ENCODE data around the gene DMPK. TPM values are rescaled to one million over a fixed set of nuclear protein-coding genes. Genes with fewer than 3 reads are reported as not detected.

Gene DMPK
- polyA plus RNA-seq, 1 of the 3 experiments (the other 2 are of a cell fraction): 92.2 TPM

GRCh38 chr19:45773384-45773783, 8.9 kb downstream of the DMPK start (continued):
- TF ChIP-seq ZBTB33 (IDR thresholded peaks at IDR 0.05; ENCODE audit: borderline replicate concordance, low read depth) (no peak), MEF2A (IDR thresholded peaks at IDR 0.05; ENCODE audit: borderline replicate concordance, low read depth) (no peak), SIN3A (IDR thresholded peaks at IDR 0.05; ENCODE audit: borderline replicate concordance, low read depth, low read length) (no peak), YY1 (IDR thresholded peaks at IDR 0.05; ENCODE audit: low read depth) (no peak)
- TF ChIP-seq, protein P1, sequence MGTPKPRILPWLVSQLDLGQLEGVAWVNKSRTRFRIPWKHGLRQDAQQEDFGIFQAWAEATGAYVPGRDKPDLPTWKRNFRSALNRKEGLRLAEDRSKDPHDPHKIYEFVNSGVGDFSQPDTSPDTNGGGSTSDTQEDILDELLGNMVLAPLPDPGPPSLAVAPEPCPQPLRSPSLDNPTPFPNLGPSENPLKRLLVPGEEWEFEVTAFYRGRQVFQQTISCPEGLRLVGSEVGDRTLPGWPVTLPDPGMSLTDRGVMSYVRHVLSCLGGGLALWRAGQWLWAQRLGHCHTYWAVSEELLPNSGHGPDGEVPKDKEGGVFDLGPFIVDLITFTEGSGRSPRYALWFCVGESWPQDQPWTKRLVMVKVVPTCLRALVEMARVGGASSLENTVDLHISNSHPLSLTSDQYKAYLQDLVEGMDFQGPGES (IDR thresholded peaks at IDR 0.05; ENCODE audit: low read depth, low read length): no peak

DNA sequence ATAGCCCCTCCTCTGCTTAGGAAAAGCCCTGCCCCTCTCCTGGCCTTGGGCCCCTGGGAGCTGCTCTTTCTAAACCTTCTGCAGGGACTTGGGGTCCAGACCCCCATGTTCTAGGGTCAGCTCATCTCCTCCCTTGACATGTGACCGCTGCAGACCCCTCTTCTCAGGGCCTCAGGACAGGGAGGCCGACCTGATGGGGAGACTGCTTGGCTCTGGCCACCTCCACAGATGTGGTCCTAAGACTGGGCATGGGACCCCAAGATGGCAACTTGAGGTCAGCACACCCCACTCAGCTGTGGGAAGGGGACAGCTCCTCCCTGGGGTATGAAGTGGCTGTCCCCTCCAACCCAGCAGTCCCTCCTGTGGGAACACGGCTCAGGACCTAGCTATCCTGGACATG, 9.4 kb downstream of the DMPK start:
- Histone ChIP-seq H3K4me3 (ENCODE audit: low read depth in 2 of 2, low read length in 1 of 2) (no peak overlapping the region), H3K4me2 (no peak overlapping the region), H3K9ac (no peak overlapping the region), H4K20me1 (ENCODE audit: insufficient read depth) (peaks cover 11% of the 10 kb centered on the region; the same call in 1 of the 2 replicates), H3K9me3 (no peaks in the 10 kb centered on the region), H3K9me2 (no peaks in the 10 kb centered on the region), H3F3A (replicated peaks; ENCODE audit: insufficient read depth) (peaks cover 58% of the 10 kb centered on the region), H3K4me1 (ENCODE audit: control insufficient read depth in 1 of 2, insufficient read depth in 2 of 2, low read depth in 1 of 2, low read length in 1 of 2) (peaks cover 8 to 14% of the 10 kb centered on the region in 2 experiments; a peak in 3 of 4 replicates), H3K27me3 (ENCODE audit: insufficient read depth) (no peaks in the 10 kb centered on the region), H3K36me3 (replicated peaks in 1 of 2; ENCODE audit: control insufficient read depth in 1 of 2, insufficient read depth in 2 of 2, low read length in 1 of 2) (peaks cover 13 to 39% of the 10 kb centered on the region in 2 experiments), H2AFZ (ENCODE audit: low read depth) (no peak overlapping the region), H3K79me2 (ENCODE audit: insufficient read depth) (no peaks in the 10 kb centered on the region), H3K27ac (ENCODE audit: low read depth in 2 of 2, low read length in 1 of 2) (no peak overlapping the region)
- ChIA-PET POLR2A (interaction anchor here (0.6 kb wide), 1 partner anchor 81 kb away, joined by 3 read pairs; the partner anchor contains the start of gene QPCTL), CTCF (interaction anchor here (0.6 to 5.9 kb wide), 9 partner anchors 10 to 304 kb away, joined by 3 to 100 read pairs (median 3); partner anchors contain the start of genes DMPK and IRF2BP1)
- TF ChIP-seq, protein P2, sequence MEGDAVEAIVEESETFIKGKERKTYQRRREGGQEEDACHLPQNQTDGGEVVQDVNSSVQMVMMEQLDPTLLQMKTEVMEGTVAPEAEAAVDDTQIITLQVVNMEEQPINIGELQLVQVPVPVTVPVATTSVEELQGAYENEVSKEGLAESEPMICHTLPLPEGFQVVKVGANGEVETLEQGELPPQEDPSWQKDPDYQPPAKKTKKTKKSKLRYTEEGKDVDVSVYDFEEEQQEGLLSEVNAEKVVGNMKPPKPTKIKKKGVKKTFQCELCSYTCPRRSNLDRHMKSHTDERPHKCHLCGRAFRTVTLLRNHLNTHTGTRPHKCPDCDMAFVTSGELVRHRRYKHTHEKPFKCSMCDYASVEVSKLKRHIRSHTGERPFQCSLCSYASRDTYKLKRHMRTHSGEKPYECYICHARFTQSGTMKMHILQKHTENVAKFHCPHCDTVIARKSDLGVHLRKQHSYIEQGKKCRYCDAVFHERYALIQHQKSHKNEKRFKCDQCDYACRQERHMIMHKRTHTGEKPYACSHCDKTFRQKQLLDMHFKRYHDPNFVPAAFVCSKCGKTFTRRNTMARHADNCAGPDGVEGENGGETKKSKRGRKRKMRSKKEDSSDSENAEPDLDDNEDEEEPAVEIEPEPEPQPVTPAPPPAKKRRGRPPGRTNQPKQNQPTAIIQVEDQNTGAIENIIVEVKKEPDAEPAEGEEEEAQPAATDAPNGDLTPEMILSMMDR (IDR thresholded peaks at IDR 0.05): no peak
- TF ChIP-seq POLR2AphosphoS5 (IDR thresholded peaks at IDR 0.05; ENCODE audit: low read depth, low read length) (no peak), SMC3 (IDR thresholded peaks at IDR 0.05; ENCODE audit: low read depth, low read length) (no peak), EZH2phosphoT487 (IDR thresholded peaks at IDR 0.05; ENCODE audit: borderline replicate concordance, low read depth) (no peak), RAD21 (IDR thresholded peaks at IDR 0.05; ENCODE audit: low read length) (no peak), TAF1 (IDR thresholded peaks at IDR 0.05; ENCODE audit: borderline replicate concordance, low read depth, low read length) (no peak), FOSL2 (IDR thresholded peaks at IDR 0.05; ENCODE audit: borderline replicate concordance, low read depth) (no peak), USF2 (IDR thresholded peaks at IDR 0.05; ENCODE audit: borderline replicate concordance, low read depth, low read length) (no peak), RXRA (IDR thresholded peaks at IDR 0.05; ENCODE audit: borderline replicate concordance, low read depth) (no peak), GATA2 (CRISPR knock-in tag; IDR thresholded peaks at IDR 0.05) (no peak)
- DNase-seq: no peak
- 74% methylated on average over 3 of the region's 3 CpGs for WGBS (ENCODE audit: low lambda C conversion rate)
